HG03575 (cell line): ENCODE results near the gene ARMC5.
A peak's percentile ranks its signal among the peaks of the same experiment; 100 is the strongest.
"Not testable (repeated sequence)": the region's sequence is repeated elsewhere in the genome, so short reads cannot be mapped to it uniquely, and the experiment has no call there.

ENCODE experiments used
- ATAC-seq: cut with Tn5 transposase; IDR thresholded peaks from one replicate; pipeline ENCODE4 v1.9.1; 2021; ENCODE audit not compliant: unreplicated experiment, insufficient number of reproducible peaks, low FRiP score; ENCODE audit errors: extremely low read depth

ARMC5 gene

GRCh38 chr16:31488468-31489297, 29.4 kb downstream of the ARMC5 start:
- ATAC-seq = no peak

GRCh38 chr16:31489298-31489564, 29.9 kb downstream of the ARMC5 start:
- no peak for ATAC-seq

- no peak for ATAC-seq
Measured at GRCh38 chr16:31489616-31490584, 30.6 kb downstream of the ARMC5 start.

GRCh38 chr16:31491778-31492418, 32.6 kb downstream of the ARMC5 start:
- ATAC-seq = no peak

- no peak for ATAC-seq
Measured at GRCh38 chr16:31493506-31494125, 34.3 kb downstream of the ARMC5 start.

GRCh38 chr16:31496670-31497069, 37.4 kb downstream of the ARMC5 start:
- no peak for ATAC-seq

- ATAC-seq = no peak
Measured at GRCh38 chr16:31498493-31498892, 39.2 kb downstream of the ARMC5 start.

- no peak for ATAC-seq
Measured at GRCh38 chr16:31499928-31500327, 40.6 kb downstream of the ARMC5 start.

- no peak for ATAC-seq
Measured at GRCh38 chr16:31501226-31501965, 42.1 kb downstream of the ARMC5 start.

GRCh38 chr16:31501966-31502348, 42.7 kb downstream of the ARMC5 start:
- no peak for ATAC-seq

- ATAC-seq = no peak
Measured at GRCh38 chr16:31502981-31503380, 43.7 kb downstream of the ARMC5 start.

GRCh38 chr16:31503555-31503954, 44.3 kb downstream of the ARMC5 start:
- not testable (repeated sequence) for ATAC-seq

- ATAC-seq = no peak
Measured at GRCh38 chr16:31504159-31504558, 44.9 kb downstream of the ARMC5 start.

GRCh38 chr16:31505483-31505882, 46.2 kb downstream of the ARMC5 start:
- ATAC-seq = peak; percentile 58

- no peak for ATAC-seq
Measured at GRCh38 chr16:31507617-31507928, 48.3 kb downstream of the ARMC5 start.

GRCh38 chr16:31507929-31508705, 48.8 kb downstream of the ARMC5 start, which contains the start of gene RUSF1:
RUSF1 (minus strand) TSS chr16:31508391; CDS start chr16:31508373, 18 bp downstream.
- no peak for ATAC-seq

GRCh38 chr16:31508706-31509195, 49.5 kb downstream of the ARMC5 start:
- ATAC-seq = no peak

GRCh38 chr16:31513126-31513525, 53.8 kb downstream of the ARMC5 start:
- ATAC-seq = no peak
